DND-41 (cell line): ENCODE measurements around the gene ORMDL2.

ENCODE experiments used
- CTCF ChIP-seq: IDR thresholded peaks from 2 replicates; pipeline ENCODE4 v1.5.1; 2012; ENCODE audit warnings: borderline replicate concordance, low read length, moderate library complexity, mild to moderate bottlenecking; ENCODE audit not compliant: poor library complexity, severe bottlenecking; ENCODE audit errors: extremely low read depth
- EZH2 ChIP-seq: IDR thresholded peaks from 3 replicates; pipeline ENCODE4 v1.6.1; 2012; ENCODE audit warnings: borderline replicate concordance, low read depth, mild to moderate bottlenecking, moderate library complexity, low read length, inconsistent platforms; ENCODE audit not compliant: severe bottlenecking

DNA sequence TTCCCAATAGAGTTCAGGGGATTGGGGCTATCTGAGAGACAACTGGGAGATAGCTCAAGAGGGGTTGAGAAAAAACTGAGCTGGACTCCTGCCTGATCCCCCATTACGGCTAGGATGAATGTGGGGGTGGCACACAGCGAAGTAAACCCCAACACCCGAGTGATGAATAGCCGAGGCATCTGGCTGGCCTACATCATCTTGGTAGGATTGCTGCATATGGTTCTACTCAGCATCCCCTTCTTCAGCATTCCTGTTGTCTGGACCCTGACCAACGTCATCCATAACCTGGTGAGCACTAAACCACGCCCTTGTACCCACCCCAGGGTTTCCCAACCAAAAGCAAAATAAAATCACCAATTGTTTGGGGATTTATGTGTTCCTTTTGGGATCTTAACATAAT, 1.0 kb downstream of the ORMDL2 start:
- TF ChIP-seq EZH2 = no peak
- no peak for TF ChIP-seq CTCF
